ENCODE measurements around the gene CENATAC. TPM values are rescaled to one million over a fixed set of nuclear protein-coding genes. Genes with fewer than 3 reads are reported as not detected.

The CENATAC gene
- total RNA-seq, 4 donors from 2014 or later, result 39.0 to 114 (median 54.9) TPM

- no peak for TF ChIP-seq CTCF (IDR thresholded peaks at IDR 0.05; ENCODE audit: low read depth)
Observed at GRCh38 chr11:119056421-119056999, 58.6 kb downstream of the CENATAC start.

- TF ChIP-seq CTCF (IDR thresholded peaks at IDR 0.05; ENCODE audit: low read depth), result no peak
Observed at GRCh38 chr11:119057000-119057769, 59.2 kb downstream of the CENATAC start, which contains the start of gene HYOU1. HYOU1 (minus strand) TSS chr11:119057205; CDS start chr11:119056160, 1,045 bp downstream.

GRCh38 chr11:119061256-119061655, 63.3 kb downstream of the CENATAC start:
- no peak for TF ChIP-seq CTCF (IDR thresholded peaks at IDR 0.05; ENCODE audit: low read depth)

GRCh38 chr11:119062779-119063178, 64.8 kb downstream of the CENATAC start:
- no peak for TF ChIP-seq CTCF (IDR thresholded peaks at IDR 0.05; ENCODE audit: low read depth)

- TF ChIP-seq CTCF (IDR thresholded peaks at IDR 0.05; ENCODE audit: low read depth), result no peak
Observed at GRCh38 chr11:119065369-119065768, 67.4 kb downstream of the CENATAC start.

Small RNA genes lying within 50 kb of the gene (small RNA-seq; reads per million reads assigned to genes)
- gene AP003392.2, result not detected
- not detected for gene RF00017
- gene RF00019, result 0.49 reads per million

Other genes with a start within 250 kb of the CENATAC start
- gene DDX6, start 207.0 kb upstream of the CENATAC start, total RNA-seq, result 100 to 1,000 TPM; 108 to 146 (median 135) TPM
- gene CXCR5, start 114.2 kb upstream of the CENATAC start, total RNA-seq, result under 1 TPM in 1 of 4 donors, not detected in 3; 0.16 TPM
- 10 to 100 TPM in 2 of 4 donors, 1 to 10 TPM in 2; 5.9 to 49.9 (median 11.2) TPM for gene BCL9L, start 72.2 kb upstream of the CENATAC start, total RNA-seq
- gene UPK2, start 41.8 kb upstream of the CENATAC start, total RNA-seq, result not detected
- gene FOXR1, start 26.4 kb upstream of the CENATAC start, total RNA-seq, result not detected
- 1,000 to 10,000 TPM in 3 of 4 donors, 100 to 1,000 TPM in 1; 986 to 3,365 (median 1,501) TPM for gene RPS25, start 20.2 kb downstream of the CENATAC start, total RNA-seq
- gene TRAPPC4, start 20.6 kb downstream of the CENATAC start, total RNA-seq, result 10 to 100 TPM; 38.9 to 77.8 (median 42.8) TPM
- 10 to 100 TPM in 3 of 4 donors, 1 to 10 TPM in 1; 8.8 to 19.9 (median 17.4) TPM for gene SLC37A4, start 32.7 kb downstream of the CENATAC start, total RNA-seq
- gene HYOU1, start 59.1 kb downstream of the CENATAC start, total RNA-seq, result 10 to 100 TPM; 32.0 to 49.2 (median 39.9) TPM
- 10 to 100 TPM; 34.8 to 43.4 (median 39.4) TPM for gene VPS11, start 69.7 kb downstream of the CENATAC start, total RNA-seq
- gene HMBS, start 86.7 kb downstream of the CENATAC start, total RNA-seq, result 10 to 100 TPM in 2 of 4 donors, 1 to 10 TPM in 2; 6.2 to 27.5 (median 10.0) TPM
- 10 to 100 TPM; 12.6 to 47.9 (median 19.6) TPM for gene DPAGT1, start 103.7 kb downstream of the CENATAC start, total RNA-seq
- 10 to 100 TPM in 2 of 4 donors, 1 to 10 TPM in 2; 6.2 to 12.1 (median 9.6) TPM for gene C2CD2L, start 109.2 kb downstream of the CENATAC start, total RNA-seq
- 10 to 100 TPM; 13.4 to 21.3 (median 17.9) TPM for gene HINFP, start 123.4 kb downstream of the CENATAC start, total RNA-seq
- not detected for gene ABCG4, start 150.9 kb downstream of the CENATAC start, total RNA-seq
- 10 to 100 TPM; 10.9 to 27.3 (median 14.2) TPM for gene NLRX1, start 170.6 kb downstream of the CENATAC start, total RNA-seq
- under 1 TPM in 3 of 4 donors, not detected in 1; 0.19 to 0.51 (median 0.22) TPM for gene NHERF4, start 187.3 kb downstream of the CENATAC start, total RNA-seq
- gene CBL, start 208.2 kb downstream of the CENATAC start, total RNA-seq, result 10 to 100 TPM; 18.1 to 27.4 (median 22.2) TPM